ENCODE results near the gene GNGT2.

DNA sequence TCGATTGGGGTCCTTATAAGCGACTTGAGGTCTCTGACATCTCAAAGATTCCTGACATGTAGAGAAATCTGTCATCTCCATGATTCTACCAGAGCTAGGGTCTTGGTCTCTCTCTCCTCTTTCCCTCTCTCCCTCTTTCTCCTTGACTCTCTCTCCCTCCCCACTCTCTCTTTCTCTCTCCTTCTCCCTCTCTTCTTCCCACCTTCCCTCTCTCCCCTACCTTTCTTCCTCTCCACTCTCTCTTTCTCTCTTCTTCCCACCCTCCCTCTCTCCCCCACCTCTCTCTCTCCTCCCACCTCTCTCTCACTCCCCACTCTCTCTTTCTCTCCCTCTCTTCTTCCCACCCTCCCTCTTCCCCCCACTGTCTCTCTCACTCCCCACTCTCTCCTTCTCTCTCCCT, 45.2 kb downstream of the GNGT2 start:
- TF ChIP-seq CTCF (conservative IDR thresholded peaks at IDR 0.05; ENCODE audit: low read depth, low read length) (no peak), POLR2A (IDR thresholded peaks at IDR 0.05; ENCODE audit: low read depth, low read length) (no peak), BHLHE40 (IDR thresholded peaks at IDR 0.05; ENCODE audit: low read depth, low read length) (no peak), FOS (IDR thresholded peaks at IDR 0.05; ENCODE audit: low read depth, low read length) (no peak), CHD1 (IDR thresholded peaks at IDR 0.05; ENCODE audit: low read depth, low read length) (no peak)

Data from IMR-90 (cell line).